ENCODE data around the gene ARID1A.
A peak's percentile ranks its signal among the peaks of the same experiment; 100 is the strongest.

The ARID1A gene

DNA sequence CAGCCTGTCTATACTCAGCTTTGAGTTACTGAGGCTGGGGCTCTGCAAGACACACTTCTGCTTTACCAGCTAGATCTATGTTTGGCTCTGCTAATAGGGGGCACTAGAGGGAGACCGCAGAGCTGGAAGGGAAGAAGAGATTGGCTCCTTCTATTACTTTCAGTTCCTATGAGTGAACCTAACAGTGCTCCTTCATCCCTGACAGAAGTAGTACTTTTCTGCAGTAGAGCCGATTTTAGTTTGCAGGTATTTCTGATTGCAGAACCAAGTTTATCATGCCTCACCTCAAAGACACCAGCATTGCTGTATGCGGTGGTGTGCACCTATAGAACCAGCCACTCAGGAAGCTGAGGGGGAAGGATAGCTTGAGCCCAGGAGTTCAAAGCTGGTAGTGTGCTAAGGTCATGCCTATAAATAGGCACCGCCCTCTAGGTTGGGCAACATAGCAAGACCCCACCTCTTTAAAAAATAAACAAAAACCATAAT, 125.0 kb downstream of the ARID1A start:
- TF ChIP-seq, protein P1, sequence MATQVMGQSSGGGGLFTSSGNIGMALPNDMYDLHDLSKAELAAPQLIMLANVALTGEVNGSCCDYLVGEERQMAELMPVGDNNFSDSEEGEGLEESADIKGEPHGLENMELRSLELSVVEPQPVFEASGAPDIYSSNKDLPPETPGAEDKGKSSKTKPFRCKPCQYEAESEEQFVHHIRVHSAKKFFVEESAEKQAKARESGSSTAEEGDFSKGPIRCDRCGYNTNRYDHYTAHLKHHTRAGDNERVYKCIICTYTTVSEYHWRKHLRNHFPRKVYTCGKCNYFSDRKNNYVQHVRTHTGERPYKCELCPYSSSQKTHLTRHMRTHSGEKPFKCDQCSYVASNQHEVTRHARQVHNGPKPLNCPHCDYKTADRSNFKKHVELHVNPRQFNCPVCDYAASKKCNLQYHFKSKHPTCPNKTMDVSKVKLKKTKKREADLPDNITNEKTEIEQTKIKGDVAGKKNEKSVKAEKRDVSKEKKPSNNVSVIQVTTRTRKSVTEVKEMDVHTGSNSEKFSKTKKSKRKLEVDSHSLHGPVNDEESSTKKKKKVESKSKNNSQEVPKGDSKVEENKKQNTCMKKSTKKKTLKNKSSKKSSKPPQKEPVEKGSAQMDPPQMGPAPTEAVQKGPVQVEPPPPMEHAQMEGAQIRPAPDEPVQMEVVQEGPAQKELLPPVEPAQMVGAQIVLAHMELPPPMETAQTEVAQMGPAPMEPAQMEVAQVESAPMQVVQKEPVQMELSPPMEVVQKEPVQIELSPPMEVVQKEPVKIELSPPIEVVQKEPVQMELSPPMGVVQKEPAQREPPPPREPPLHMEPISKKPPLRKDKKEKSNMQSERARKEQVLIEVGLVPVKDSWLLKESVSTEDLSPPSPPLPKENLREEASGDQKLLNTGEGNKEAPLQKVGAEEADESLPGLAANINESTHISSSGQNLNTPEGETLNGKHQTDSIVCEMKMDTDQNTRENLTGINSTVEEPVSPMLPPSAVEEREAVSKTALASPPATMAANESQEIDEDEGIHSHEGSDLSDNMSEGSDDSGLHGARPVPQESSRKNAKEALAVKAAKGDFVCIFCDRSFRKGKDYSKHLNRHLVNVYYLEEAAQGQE (IDR thresholded peaks at IDR 0.05; ENCODE audit: insufficient read depth in 1 of 2, low read depth in 2 of 2, low read length in 2 of 2): no peak
- TF ChIP-seq POLR2AphosphoS5 (IDR thresholded peaks at IDR 0.05; ENCODE audit: low read depth, low read length) (no peak), FOXP2 (optimal IDR thresholded peaks at IDR 0.05; ENCODE audit: borderline replicate concordance, extremely low read depth, extremely low read length, insufficient read depth) (no peak), SIN3A (IDR thresholded peaks at IDR 0.05; ENCODE audit: borderline replicate concordance, insufficient read depth, low read length) (no peak)

DNA sequence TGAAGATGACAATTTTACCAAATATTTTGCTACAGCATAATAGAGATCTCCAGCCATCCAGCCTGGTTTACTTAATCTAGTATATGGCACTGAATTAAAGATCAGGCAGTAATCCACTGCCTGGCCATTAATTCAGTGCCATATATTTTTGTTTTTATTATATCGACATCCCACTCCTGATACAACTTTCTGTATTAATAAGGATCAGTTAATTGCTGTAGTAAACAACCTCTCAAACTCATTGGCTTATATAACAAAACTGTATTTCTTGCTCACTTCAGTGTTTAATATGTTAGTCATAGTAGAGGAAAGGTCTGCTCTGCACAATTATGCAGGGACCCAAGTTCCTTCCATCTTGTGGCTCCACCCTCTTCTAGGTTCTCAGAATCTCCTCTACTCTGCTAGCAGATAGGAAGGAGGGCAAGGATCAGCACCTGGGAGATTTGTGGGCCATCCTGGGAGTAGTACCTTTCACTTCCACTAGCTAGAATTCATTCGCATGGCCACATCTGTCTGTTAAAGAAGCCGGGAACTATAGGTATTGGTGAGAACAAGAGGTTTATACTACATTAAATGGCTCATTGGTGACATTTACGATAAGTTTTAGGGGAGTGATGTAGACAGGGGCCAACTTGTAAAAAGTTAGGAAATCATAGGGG, 127.1 kb downstream of the ARID1A start:
- TF ChIP-seq POLR2AphosphoS5 (IDR thresholded peaks at IDR 0.05; ENCODE audit: low read depth, low read length) (no peak), FOXP2 (optimal IDR thresholded peaks at IDR 0.05; ENCODE audit: borderline replicate concordance, extremely low read depth, extremely low read length, insufficient read depth) (no peak), TAF1 (IDR thresholded peaks at IDR 0.05; ENCODE audit: borderline replicate concordance, insufficient read depth, low read length) (no peak), SIN3A (IDR thresholded peaks at IDR 0.05; ENCODE audit: borderline replicate concordance, insufficient read depth, low read length) (no peak)
- TF ChIP-seq, protein P1 (IDR thresholded peaks at IDR 0.05; ENCODE audit: insufficient read depth in 1 of 2, low read depth in 2 of 2, low read length in 2 of 2): no peak

DNA sequence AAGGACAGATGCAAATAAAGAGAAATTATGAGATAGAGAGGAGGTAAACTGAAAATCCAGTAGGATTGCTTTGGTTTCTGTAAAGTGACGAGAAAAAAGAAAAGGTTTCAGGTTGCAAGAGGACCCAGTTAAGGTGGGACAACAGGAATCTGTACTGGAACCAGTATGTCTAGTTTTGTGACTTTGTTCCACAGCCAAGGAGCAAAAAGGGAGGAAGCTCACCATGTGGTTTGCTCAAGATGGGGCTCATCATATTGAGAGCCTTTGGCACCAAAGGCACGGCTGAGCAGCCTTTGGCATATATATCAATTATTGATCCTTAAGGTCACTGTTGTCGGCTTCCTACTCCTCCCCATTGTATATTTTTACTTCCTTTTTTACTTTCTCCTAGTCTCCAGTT, 128.9 kb downstream of the ARID1A start:
- TF ChIP-seq FOXP2 (optimal IDR thresholded peaks at IDR 0.05; ENCODE audit: borderline replicate concordance, extremely low read depth, extremely low read length, insufficient read depth) (no peak), TAF1 (IDR thresholded peaks at IDR 0.05; ENCODE audit: borderline replicate concordance, insufficient read depth, low read length) (no peak), POLR2AphosphoS5 (IDR thresholded peaks at IDR 0.05; ENCODE audit: low read depth, low read length) (no peak), SIN3A (IDR thresholded peaks at IDR 0.05; ENCODE audit: borderline replicate concordance, insufficient read depth, low read length) (no peak)
- TF ChIP-seq, protein P1 (IDR thresholded peaks at IDR 0.05; ENCODE audit: insufficient read depth in 1 of 2, low read depth in 2 of 2, low read length in 2 of 2): no peak

DNA sequence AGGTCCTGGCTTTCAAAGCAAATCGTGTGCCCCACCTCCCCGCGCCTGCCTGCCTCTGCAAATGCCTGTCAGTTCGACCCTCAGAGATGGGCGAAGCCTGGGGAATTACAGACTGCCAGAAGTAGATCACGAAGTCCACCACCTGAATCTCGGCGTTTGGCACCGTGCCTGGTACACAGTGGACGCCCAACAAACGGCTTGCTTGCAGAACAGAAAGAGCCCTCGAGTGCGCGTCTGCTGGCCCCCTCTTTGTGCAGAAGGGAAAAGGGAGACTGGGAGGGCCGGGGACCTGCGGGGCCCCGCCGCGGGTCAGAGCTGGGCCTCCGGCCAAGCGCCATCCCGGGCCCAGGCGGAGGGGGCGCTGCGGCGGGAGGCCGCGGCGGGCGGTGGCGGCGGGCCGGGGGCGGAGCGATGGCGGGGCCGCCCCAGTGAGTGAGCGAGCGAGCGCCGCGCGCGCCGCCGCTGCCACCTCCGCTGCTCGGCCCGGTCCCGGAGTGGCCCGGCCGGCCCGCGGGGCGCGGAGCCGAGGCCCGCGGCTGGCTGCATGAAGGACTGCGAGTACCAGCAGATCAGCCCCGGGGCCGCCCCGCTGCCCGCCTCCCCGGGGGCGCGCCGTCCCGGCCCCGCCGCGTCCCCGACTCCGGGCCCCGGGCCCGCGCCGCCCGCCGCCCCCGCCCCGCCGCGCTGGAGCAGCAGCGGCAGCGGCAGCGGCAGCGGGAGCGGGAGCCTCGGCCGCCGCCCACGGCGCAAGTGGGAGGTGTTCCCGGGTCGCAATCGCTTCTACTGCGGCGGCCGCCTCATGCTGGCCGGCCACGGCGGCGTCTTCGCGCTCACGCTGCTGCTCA, 130.7 kb downstream of the ARID1A start, which contains the start of gene ZDHHC18:
TSS of gene ZDHHC18 (plus strand) at position 428 of the 845 bp plus-strand sequence. CDS start at position 545, 117 bp downstream.
- TF ChIP-seq, protein P1 (IDR thresholded peaks at IDR 0.05; ENCODE audit: insufficient read depth in 1 of 2, low read depth in 2 of 2, low read length in 2 of 2): no peak
- TF ChIP-seq FOXP2 (optimal IDR thresholded peaks at IDR 0.05; ENCODE audit: borderline replicate concordance, extremely low read depth, extremely low read length, insufficient read depth): no peak
- TF ChIP-seq POLR2AphosphoS5 (IDR thresholded peaks at IDR 0.05; ENCODE audit: low read depth, low read length): 0 out of 2 replicates have a peak, but pooled peaks have one; percentile 43
- TF ChIP-seq SIN3A (IDR thresholded peaks at IDR 0.05; ENCODE audit: borderline replicate concordance, insufficient read depth, low read length): 0 out of 2 replicates have a peak, but pooled peaks have one; percentile 22
- no peak; the same call in 1 of the 2 replicates for TF ChIP-seq TAF1 (IDR thresholded peaks at IDR 0.05; ENCODE audit: borderline replicate concordance, insufficient read depth, low read length)

Measured in PFSK-1 (cell line).